ENCODE data around the gene STARD7.

GRCh38 chr2:96154506-96155380, 53.9 kb downstream of the STARD7 start:
- TF ChIP-seq, protein P1, sequence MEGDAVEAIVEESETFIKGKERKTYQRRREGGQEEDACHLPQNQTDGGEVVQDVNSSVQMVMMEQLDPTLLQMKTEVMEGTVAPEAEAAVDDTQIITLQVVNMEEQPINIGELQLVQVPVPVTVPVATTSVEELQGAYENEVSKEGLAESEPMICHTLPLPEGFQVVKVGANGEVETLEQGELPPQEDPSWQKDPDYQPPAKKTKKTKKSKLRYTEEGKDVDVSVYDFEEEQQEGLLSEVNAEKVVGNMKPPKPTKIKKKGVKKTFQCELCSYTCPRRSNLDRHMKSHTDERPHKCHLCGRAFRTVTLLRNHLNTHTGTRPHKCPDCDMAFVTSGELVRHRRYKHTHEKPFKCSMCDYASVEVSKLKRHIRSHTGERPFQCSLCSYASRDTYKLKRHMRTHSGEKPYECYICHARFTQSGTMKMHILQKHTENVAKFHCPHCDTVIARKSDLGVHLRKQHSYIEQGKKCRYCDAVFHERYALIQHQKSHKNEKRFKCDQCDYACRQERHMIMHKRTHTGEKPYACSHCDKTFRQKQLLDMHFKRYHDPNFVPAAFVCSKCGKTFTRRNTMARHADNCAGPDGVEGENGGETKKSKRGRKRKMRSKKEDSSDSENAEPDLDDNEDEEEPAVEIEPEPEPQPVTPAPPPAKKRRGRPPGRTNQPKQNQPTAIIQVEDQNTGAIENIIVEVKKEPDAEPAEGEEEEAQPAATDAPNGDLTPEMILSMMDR (IDR thresholded peaks at IDR 0.05 in 2 of 3, conservative IDR thresholded peaks at IDR 0.05 in 1 of 3; ENCODE audit: control insufficient read depth in 2 of 3, extremely low read depth in 1 of 3, insufficient read depth in 1 of 3, low read depth in 3 of 3, low read length in 3 of 3) = no peak
- TF ChIP-seq RCOR1 (conservative IDR thresholded peaks at IDR 0.05; ENCODE audit: low read depth, low read length) = no peak
- TF ChIP-seq, protein P2, sequence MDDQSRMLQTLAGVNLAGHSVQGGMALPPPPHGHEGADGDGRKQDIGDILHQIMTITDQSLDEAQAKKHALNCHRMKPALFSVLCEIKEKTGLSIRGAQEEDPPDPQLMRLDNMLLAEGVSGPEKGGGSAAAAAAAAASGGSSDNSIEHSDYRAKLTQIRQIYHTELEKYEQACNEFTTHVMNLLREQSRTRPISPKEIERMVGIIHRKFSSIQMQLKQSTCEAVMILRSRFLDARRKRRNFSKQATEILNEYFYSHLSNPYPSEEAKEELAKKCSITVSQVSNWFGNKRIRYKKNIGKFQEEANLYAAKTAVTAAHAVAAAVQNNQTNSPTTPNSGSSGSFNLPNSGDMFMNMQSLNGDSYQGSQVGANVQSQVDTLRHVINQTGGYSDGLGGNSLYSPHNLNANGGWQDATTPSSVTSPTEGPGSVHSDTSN (IDR thresholded peaks at IDR 0.05; ENCODE audit: insufficient replicate concordance, low read depth, low read length) = no peak
- no peak for TF ChIP-seq NR2F1 (conservative IDR thresholded peaks at IDR 0.05)
- no peak for TF ChIP-seq ZNF274 (IDR thresholded peaks at IDR 0.05; ENCODE audit: insufficient read depth, insufficient read length)

Data from GM12878 (cell line).